HG03064 (cell line): ENCODE results near the gene RPH3AL.
"Not testable (repeated sequence)": the region's sequence is repeated elsewhere in the genome, so short reads cannot be mapped to it uniquely, and the experiment has no call there.

Experiments used
- ATAC-seq: cut with Tn5 transposase; IDR thresholded peaks from one replicate; pipeline ENCODE4 v1.9.1; 2021; ENCODE audit warnings: low read depth; ENCODE audit not compliant: unreplicated experiment

Gene RPH3AL

GRCh38 chr17:285751-286422 lies 66.7 kb downstream of the RPH3AL start:
- no peak for ATAC-seq

- ATAC-seq, result no peak
Observed at GRCh38 chr17:284676-285355, 67.8 kb downstream of the RPH3AL start.

DNA sequence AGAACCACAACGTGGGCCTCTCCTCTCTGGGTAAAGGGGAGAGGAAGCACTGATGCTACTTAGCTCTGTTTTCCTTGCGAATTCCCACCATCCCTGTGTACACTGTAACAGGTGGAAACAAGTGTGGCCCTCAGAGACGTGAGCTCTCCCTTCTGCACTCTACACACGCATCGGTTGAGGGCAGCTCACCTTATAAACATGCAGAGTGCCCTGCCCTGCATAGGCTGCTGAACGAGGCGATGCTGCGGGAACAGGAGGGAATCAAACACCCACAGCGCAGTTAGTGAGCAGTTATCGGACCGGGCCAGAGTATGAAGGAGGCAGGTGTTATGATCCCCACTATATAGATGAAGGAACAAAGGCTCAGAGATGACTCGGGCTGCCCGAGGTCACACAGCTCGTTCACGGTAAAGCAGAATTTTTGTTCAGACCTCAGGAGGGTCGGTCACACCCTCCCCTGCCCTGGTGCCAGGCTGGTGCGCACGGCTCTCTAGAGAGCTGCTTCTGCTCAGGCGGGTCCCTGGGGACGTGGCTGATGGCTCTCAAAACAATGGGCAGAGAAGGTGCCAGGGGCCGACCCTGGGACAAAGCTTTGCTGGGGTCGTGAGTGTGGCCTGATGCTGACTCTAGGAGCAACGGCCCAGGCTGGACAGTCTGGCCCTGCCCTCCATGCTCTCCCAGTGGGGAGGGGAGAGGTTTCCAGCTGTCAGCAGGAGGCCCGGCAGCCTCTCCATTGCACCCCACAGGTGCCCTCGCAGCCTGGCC lies 68.5 kb downstream of the RPH3AL start:
- no peak for ATAC-seq

DNA sequence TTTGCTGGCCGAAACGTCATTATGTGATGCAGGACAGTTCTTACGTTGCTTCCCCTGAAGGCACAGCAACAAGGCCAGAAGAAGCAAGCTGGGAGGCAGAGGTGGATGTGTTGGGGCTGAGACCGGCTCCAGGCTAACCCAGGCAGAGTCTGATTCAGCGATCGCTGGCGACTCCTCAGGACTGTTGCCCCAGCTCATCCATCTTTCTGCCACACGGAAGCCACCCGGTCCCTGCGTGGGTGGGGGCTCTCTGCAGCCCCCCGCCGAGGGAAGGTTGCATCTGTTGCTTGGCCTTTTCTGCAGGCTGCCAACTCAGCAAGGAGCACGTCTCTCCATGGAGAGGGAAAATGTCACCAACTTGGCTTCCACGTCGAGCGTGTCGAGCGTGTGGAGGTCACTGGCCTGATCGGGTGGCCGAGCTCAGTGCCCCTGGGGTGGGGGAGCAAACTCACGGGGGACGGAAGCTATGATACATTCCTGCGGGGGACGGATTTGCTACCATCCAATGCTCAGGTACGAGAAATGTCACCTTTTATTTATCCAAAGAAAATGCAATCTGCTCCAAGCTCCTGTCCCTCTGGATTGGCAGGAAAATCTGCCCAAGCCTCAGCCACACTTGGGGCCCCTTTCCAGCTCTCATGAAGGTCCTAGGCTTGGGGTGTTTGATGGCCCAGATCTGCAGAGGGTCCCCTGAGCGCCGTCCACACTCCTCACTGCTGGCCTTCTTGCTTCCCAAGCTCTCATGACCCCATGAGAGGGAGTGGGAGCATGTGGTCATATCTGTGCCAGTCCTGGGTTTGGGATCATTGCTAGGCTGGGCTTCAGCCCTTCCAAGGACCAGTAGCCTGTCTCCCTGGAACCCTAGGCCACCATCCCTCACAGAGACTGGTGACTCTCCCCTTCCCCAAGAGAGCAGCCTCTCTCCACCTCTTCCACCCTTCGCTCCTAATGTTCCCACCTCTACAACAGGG lies 69.4 kb downstream of the RPH3AL start:
- no peak for ATAC-seq

GRCh38 chr17:282000-282911 lies 70.4 kb downstream of the RPH3AL start:
- no peak for ATAC-seq

DNA sequence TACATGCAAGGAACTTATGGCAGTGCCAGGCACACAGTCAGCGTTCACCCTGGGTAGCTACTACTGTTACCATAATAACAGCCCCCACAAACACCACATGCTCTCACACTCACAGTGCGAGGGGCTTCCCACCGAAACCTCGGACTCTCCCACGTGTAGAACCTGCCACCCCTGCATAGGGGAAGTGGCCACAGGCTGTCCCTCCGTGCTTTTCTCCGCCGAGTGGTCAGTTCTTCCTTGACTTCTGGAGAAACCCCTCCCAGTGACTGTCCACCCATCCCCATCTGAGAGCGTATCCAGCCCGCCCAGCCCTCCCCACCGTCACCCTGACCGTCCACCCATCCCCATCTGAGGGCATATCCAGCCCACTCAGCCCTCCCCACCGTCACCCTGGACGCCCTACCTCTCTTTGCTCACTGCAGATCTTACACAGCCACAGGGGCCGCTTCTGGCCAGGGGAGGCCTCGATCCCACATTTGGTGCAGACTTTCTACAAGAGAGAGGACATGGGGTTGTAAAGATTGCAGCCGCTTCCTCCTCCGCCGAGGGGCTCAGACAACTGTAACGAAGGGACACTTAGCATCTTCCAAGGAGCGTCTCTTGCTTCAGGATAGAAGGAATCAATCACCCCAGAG lies 71.1 kb downstream of the RPH3AL start:
- no peak for ATAC-seq

GRCh38 chr17:280901-281300 lies 71.7 kb downstream of the RPH3AL start:
- no peak for ATAC-seq

GRCh38 chr17:280216-280615 lies 72.4 kb downstream of the RPH3AL start:
- ATAC-seq, result no peak

DNA sequence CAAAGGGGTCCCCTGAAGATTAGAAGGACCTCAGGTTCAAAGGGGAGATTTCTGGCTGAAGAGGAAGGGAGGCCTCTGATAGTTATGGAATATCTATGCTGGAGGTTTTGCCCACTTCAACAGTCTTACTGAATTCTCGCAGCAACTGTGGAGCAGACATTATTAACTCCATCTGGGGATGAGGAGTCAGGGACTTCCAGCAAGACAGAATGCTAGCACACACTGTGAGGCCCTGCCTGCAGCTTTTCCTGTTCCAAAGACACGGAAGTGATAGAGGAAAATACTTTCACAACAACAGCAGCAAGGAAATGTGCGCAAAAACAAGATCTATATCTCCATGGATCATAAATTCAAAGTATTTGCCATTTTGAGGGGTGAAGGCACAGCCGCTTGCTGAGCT lies 72.8 kb downstream of the RPH3AL start:
- ATAC-seq, result no peak

DNA sequence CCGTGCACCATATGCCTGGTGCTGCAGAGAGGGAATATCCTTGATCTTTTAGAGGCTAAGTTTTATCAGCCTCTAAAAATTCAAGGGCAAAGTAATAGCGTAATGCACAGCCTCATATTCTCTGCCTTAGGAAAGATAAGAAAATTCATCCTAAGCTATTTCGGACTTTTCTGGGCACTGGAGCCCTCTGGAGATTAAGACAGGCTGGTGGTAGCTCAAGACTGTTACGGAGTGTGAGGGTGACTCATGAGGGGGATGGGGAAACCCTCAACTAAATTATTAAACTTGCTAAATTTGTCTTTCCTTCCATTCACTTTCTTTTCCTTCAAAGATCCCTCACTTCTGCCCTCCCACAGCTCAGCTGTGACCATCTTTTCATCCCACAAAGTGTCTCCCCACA lies 73.3 kb downstream of the RPH3AL start:
- no peak for ATAC-seq

- no peak for ATAC-seq
Observed at GRCh38 chr17:278676-279059, 73.9 kb downstream of the RPH3AL start.

- ATAC-seq, result no peak
Observed at GRCh38 chr17:278055-278675, 74.4 kb downstream of the RPH3AL start.

DNA sequence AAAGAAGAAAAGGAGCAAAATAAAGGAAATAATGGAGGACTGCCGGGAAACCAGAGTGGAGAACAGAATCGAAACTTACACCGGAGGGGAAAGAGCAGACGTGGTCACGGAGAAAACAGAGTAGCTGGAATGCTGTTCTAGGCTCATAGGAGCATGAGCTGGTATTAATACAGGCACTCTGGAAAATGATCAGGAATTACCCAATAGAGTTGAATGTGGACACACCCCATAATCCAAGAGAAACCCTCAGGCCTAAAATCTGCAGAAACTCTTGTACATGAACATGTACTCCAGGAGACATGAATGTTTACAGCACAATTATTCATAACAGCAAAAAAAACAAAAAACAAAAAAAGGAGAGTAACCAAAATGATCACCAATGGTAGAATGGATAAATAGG lies 77.7 kb downstream of the RPH3AL start:
- ATAC-seq, result no peak

GRCh38 chr17:273981-274832 lies 78.4 kb downstream of the RPH3AL start:
- no peak for ATAC-seq

DNA sequence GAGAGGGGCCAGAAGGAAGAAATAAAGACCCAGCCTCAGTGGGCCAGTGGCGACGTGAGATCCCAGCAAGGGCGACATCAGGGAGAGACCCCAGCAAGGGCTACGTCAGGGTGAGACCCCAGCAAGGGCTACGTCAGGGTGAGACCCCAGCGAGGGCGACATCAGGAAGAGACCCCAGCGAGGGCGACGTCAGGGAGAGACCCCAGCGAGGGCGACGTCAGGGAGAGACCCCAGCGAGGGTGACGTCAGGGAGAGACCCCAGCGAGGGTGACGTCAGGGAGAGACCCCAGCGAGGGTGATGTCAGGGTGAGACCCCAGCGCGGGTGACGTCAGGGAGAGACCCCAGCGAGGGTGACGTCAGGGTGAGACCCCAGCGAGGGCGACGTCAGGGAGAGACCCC lies 79.8 kb downstream of the RPH3AL start:
- not testable (repeated sequence) for ATAC-seq

GRCh38 chr17:271928-272623 lies 80.5 kb downstream of the RPH3AL start:
- ATAC-seq, result not testable (repeated sequence)
